Pancreas (tissue), 10 donors: ENCODE measurements around the gene DSP. TPM values are rescaled to one million over a fixed set of nuclear protein-coding genes. Genes with fewer than 3 reads are reported as not detected.

Experiments
- ATAC-seq, 4 donors: fragments of 200-7000 bp; cut with Tn5 transposase; one replicate each; pipeline versions ENCODE4 v1.8.0 to v1.9.1; 2020; ENCODE audit warnings: mild to moderate bottlenecking in 4 of 4, moderate library complexity in 4 of 4
- DNase-seq, 6 donors: peaks; one replicate each; pipeline ENCODE4 v3.0.0-alpha.2; 2020
- FAIRE-seq: peaks from 2 replicates; lab custom pipeline; 2012; peaks lifted over from hg19 to GRCh38; lab: Jason Lieb, UNC
- H3K27ac ChIP-seq, 4 donors: fragments of 200-600 bp; sonication (generic); 1 replicate in 3 of 4; 2 replicates in 1 of 4; pipeline versions ENCODE4 v1.5.0 to v1.8.0; 2020
- H3K27me3 ChIP-seq, 4 donors: fragments of 200-600 bp; one replicate each; pipeline ENCODE4 v1.8.0; 2021
- H3K36me3 ChIP-seq, 3 donors: fragments of 200-600 bp; sonication (generic) in 1 of 3; one replicate each; pipeline versions ENCODE4 v1.5.0 to v1.8.0; 2020 to 2021
- H3K4me1 ChIP-seq, 3 donors: fragments of 200-600 bp; one replicate each; pipeline ENCODE4 v1.8.0; 2021
- H3K4me3 ChIP-seq, 4 donors: fragments of 200-600 bp; sonication (generic) in 2 of 4; one replicate each; pipeline versions ENCODE4 v1.5.0 to v1.8.0; 2020 to 2021
- H3K9me3 ChIP-seq, 4 donors: fragments of 200-600 bp; one replicate each; pipeline ENCODE4 v1.8.0; 2021
- CTCF ChIP-seq, 4 donors: fragments of 200-600 bp; sonication (generic) in 3 of 4; IDR thresholded peaks; one replicate each; pipeline versions ENCODE4 v1.5.0 to v1.8.0; 2021; ENCODE audit warnings: antibody characterized with exemption in 4 of 4
- WGBS, 2 donors: extraction: QIAGEN DNeasy Blood & Tissue Kit; methylation state at CpG; one replicate each; pipeline ENCODE4 v1.1.7; 2013; 5-methylcytosine and 5-hydroxymethylcytosine counted together
- intact Hi-C, 3 donors: fragments of 100-400 bp; cut with DNase I; formaldehyde crosslinking; loops; one replicate each; pipeline versions ENCODE4 v1.11.1 to v1.14.2; 2022
- polyA plus RNA-seq, 2 donors: library from polyadenylated mRNA; stranded (reverse); fragments of 200-250 nt; gene quantifications; one replicate each; pipeline ENCODE4 v1.2.3, GENCODE V29; 2013
- total RNA-seq, 6 donors: library from RNA; stranded (reverse); fragmentation: NEBNext Ultra II Directional in 4 of 6; extraction: Animal tissue kit (Norgen Biotek cat#: 25700) in 4 of 6; gene quantifications; one replicate each; pipeline versions ENCODE4 v1.2.1 to v1.2.4, GENCODE V29; 2021 to 2023
- donor health status: healthy with polysubstance abuse.
- donor health status: DM: no; HTN: no; CAD: no; lungs with moderate emphysema.
- donor health status: DM: no; HTN: no; CAD: no.
- donor health status: control.
- donor health status: control.
- donor health status: Bipolar disorder and iron deficiency.
- donor health status: DM: yes; HTN: yes; CAD: no.
- donor health status: DM: no; HTN: no; CAD: no.
- donor health status: DM: no; HTN: no; CAD: no.
- donor health status: DM: yes; HTN: yes; CAD: no.

Gene DSP
- total and polyA plus RNA-seq, 8 donors = 17.3 to 139 (median 111) TPM

DNA sequence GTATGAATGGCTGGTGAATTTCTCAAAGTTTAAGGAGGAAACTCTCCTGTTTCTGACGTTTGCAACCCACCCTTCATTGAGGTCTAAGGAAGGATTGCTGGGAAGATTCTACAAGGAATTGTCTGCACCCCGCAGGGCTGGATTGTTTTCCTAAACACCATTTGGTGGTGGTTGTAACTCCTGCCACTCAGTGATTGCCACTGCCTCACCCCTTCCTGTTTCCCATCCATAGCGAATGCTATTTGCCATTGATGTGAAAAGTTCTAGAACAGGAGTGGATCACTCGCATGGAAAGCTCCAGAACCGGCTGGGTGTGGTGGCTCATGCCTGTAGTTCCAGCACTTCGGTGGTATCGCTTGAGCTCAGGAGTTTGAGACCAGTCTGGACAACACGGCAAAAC lies 8.7 kb upstream of the DSP start:
- Histone ChIP-seq H3K27me3 (no peaks in the 10 kb centered on the region), H3K27ac (no peak overlapping the region), H3K36me3 (no peaks in the 10 kb centered on the region), H3K4me3 (no peak overlapping the region), H3K9me3 (no peaks in the 10 kb centered on the region), H3K4me1 (peaks cover 0 to 6% (median 3%) of the 10 kb centered on the region in 3 donors)
- DNase-seq (no peak), ATAC-seq (no peak), FAIRE-seq (no peak)
- TF ChIP-seq CTCF (IDR thresholded peaks at IDR 0.05) = no peak
- intact Hi-C loops = no loop called here
- 73 to 81% methylated on average over 8 of the region's 8 CpGs for WGBS, 2 donors

DNA sequence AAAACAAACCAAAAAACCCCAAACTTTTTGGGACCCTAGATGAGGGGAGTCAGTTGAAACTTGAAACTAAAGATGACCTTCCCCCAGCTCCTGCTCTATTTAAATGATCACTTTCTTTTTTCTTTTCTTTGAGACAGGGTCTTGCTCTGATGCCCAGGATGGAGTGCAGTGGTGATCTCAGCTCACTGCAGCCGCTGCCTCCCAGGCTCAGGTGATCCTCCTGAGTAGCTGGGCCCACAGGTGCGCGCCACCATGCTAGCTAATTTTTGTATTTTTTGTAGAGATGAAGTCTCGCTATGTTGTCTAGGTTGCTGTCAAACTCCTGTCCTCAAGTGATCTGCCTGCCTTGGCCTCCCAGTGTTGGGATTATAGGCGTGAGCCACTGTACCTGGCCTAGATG lies 7.3 kb upstream of the DSP start:
- H3K36me3 ChIP-seq = no peaks in the 10 kb centered on the region
- ATAC-seq (no peak), FAIRE-seq (no peak), DNase-seq (no peak)
- no peak overlapping the region for H3K27ac ChIP-seq
- WGBS, 2 donors = 96 to 98% methylated on average over 5 of the region's 5 CpGs
- no peaks in the 10 kb centered on the region for H3K27me3 ChIP-seq
- H3K4me3 ChIP-seq = no peak overlapping the region
- intact Hi-C loops = no loop called here
- TF ChIP-seq CTCF (IDR thresholded peaks at IDR 0.05) = no peak
- H3K4me1 ChIP-seq = peaks cover 0 to 6% (median 3%) of the 10 kb centered on the region in 3 donors
- H3K9me3 ChIP-seq = no peaks in the 10 kb centered on the region

- FAIRE-seq = no peak
- no peaks in the 10 kb centered on the region for H3K36me3 ChIP-seq
- intact Hi-C loops = no loop called here
- H3K4me3 ChIP-seq = no peak overlapping the region
- no peak for ATAC-seq
- TF ChIP-seq CTCF (IDR thresholded peaks at IDR 0.05) = no peak
- 87 to 88% methylated on average over 5 of the region's 5 CpGs for WGBS, 2 donors
- H3K27ac ChIP-seq = no peak overlapping the region
- DNase-seq = no peak
- no peaks in the 10 kb centered on the region for H3K9me3 ChIP-seq
- H3K27me3 ChIP-seq = no peaks in the 10 kb centered on the region
- peaks cover 0 to 6% (median 3%) of the 10 kb centered on the region in 3 donors for H3K4me1 ChIP-seq
Measured at GRCh38 chr6:7535498-7535897, 6.0 kb upstream of the DSP start.

DNA sequence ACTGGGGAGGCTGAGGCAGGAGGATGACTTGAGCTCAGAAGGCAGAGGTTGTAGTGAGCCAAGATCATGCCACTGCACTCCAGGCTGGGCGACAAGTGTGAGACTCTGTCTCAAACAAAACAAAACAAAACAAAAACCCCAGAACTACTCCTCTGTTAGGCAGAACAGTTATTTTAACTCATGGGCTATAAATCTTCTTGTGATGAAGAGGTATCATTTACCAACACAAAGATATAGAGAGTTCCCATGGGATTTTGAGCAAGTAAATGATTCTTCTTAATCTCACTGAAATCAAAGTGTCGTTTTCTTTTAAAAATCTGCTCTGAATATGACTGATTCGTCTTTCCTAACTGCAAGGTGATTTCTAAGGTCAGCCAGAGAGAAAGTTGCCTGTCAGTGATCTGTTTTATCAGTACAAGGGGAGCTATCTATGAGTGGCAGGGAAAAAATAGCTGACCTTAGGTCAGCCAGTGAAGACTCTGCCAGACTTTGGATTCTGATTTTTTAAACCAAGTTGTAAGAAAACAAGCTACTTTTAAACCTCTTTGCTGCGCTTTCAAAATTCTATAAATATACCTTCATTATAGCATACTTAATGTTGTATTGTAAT lies 3.8 kb upstream of the DSP start:
- no peak for DNase-seq
- no peak overlapping the region for H3K27ac ChIP-seq
- H3K27me3 ChIP-seq = no peaks in the 10 kb centered on the region
- no peak for TF ChIP-seq CTCF (IDR thresholded peaks at IDR 0.05)
- intact Hi-C loops = no loop called here
- ATAC-seq = no peak
- WGBS, 2 donors = 44 to 48% methylated on average over 4 of the region's 4 CpGs
- no peaks in the 10 kb centered on the region for H3K9me3 ChIP-seq
- peaks cover 0 to 1% (median 0%) of the 10 kb centered on the region in 3 donors for H3K4me1 ChIP-seq
- H3K36me3 ChIP-seq = no peaks in the 10 kb centered on the region
- H3K4me3 ChIP-seq = no peak overlapping the region
- FAIRE-seq = no peak

- FAIRE-seq (no peak), ATAC-seq (no peak), DNase-seq (no peak)
- no peak for TF ChIP-seq CTCF (IDR thresholded peaks at IDR 0.05)
- no peak overlapping the region for H3K27ac ChIP-seq
- intact Hi-C loops = no loop called here
- no peaks in the 10 kb centered on the region for H3K9me3 ChIP-seq
- no peaks in the 10 kb centered on the region for H3K27me3 ChIP-seq
- H3K4me1 ChIP-seq = no peaks in the 10 kb centered on the region
- no peaks in the 10 kb centered on the region for H3K36me3 ChIP-seq
- H3K4me3 ChIP-seq = no peak overlapping the region
- WGBS, 2 donors = 68 to 78% methylated on average over 5 of the region's 5 CpGs
Measured at GRCh38 chr6:7538484-7538883, 3.0 kb upstream of the DSP start.
